SK-N-SH (cell line): ENCODE measurements around the gene TTC23L. TPM values are rescaled to one million over a fixed set of nuclear protein-coding genes. Genes with fewer than 3 reads are reported as not detected.

Source experiments
- CTCF ChIA-PET: fragments of 300-600, 350-600 bp; formaldehyde crosslinking; extraction: SDS; loops from one replicate; lab custom pipeline; 2021; lab: Yijun Ruan, JAX
- POLR2A ChIA-PET: fragments of 350-600 bp; sonication (Branson Sonifier 250); formaldehyde crosslinking; extraction: SDS; loops from one replicate; lab custom pipeline; 2020; ENCODE audit warnings: antibody characterized with exemption, inconsistent platforms; lab: Yijun Ruan, JAX
- DNase-seq: peaks from one replicate; pipeline ENCODE4 v3.0.0; 2012
- H2AFZ ChIP-seq: fragments of 200-600 bp; sonication (generic); 2 replicates; pipeline ENCODE4 v1.8.1; 2016; ENCODE audit warnings: antibody characterized with exemption, mild to moderate bottlenecking, low read depth
- H3F3A ChIP-seq: fragments of 200-600 bp; sonication (generic); replicated peaks from 2 replicates; pipeline ENCODE3; 2016; ENCODE audit warnings: antibody characterized with exemption, mild to moderate bottlenecking; ENCODE audit not compliant: insufficient read depth
- H3K27ac ChIP-seq, 2 experiments: fragments of 200-500 bp in 1 of 2; fragments of 200-600 bp in 1 of 2; sonication (Bioruptor generic) in 1 of 2; sonication (generic), shearing (Covaris generic) in 1 of 2; 2 replicates each; pipeline versions ENCODE4 v1.5.1 to v1.6.1; 2014 to 2016; ENCODE audit warnings: low read depth in 2 of 2, inconsistent platforms in 1 of 2, low read length in 1 of 2, mild to moderate bottlenecking in 1 of 2, mixed read lengths in 1 of 2
- H3K27me3 ChIP-seq: fragments of 200-600 bp; sonication (generic), shearing (Covaris generic); 2 replicates; pipeline ENCODE4 v1.6.1; 2016; ENCODE audit warnings: mixed run types; ENCODE audit not compliant: insufficient read depth
- H3K36me3 ChIP-seq, 2 experiments: fragments of 200-500 bp in 1 of 2; fragments of 200-600 bp in 1 of 2; sonication (Bioruptor generic) in 1 of 2; sonication (generic) in 1 of 2; replicated peaks in 1 of 2; 2 replicates each; pipeline versions ENCODE3 to v1.5.1; 2014 to 2016; ENCODE audit warnings: low read length in 1 of 2, mild to moderate bottlenecking in 1 of 2; ENCODE audit not compliant: insufficient read depth in 2 of 2, control insufficient read depth in 1 of 2
- H3K4me1 ChIP-seq, 2 experiments: fragments of 200-500 bp in 1 of 2; fragments of 200-600 bp in 1 of 2; sonication (Bioruptor generic) in 1 of 2; sonication (generic), shearing (Covaris generic) in 1 of 2; 2 replicates each; pipeline versions ENCODE4 v1.5.1 to v1.6.1; 2014 to 2016; ENCODE audit warnings: low read depth in 1 of 2, low read length in 1 of 2, mixed run types in 1 of 2; ENCODE audit not compliant: insufficient read depth in 2 of 2, control insufficient read depth in 1 of 2
- H3K4me2 ChIP-seq: fragments of 200-600 bp; sonication (generic), shearing (Covaris generic); 2 replicates; pipeline ENCODE4 v1.6.1; 2017; ENCODE audit warnings: mixed run types
- H3K4me3 ChIP-seq, 2 experiments: fragments of 200-500 bp in 1 of 2; fragments of 200-600 bp in 1 of 2; sonication (Bioruptor generic) in 1 of 2; sonication (generic), shearing (Covaris generic) in 1 of 2; 2 replicates each; pipeline versions ENCODE4 v1.5.1 to v1.8.1; 2014 to 2016; ENCODE audit warnings: low read depth in 2 of 2, inconsistent platforms in 1 of 2, low read length in 1 of 2, mild to moderate bottlenecking in 1 of 2, mixed read lengths in 1 of 2, moderate library complexity in 1 of 2
- H3K79me2 ChIP-seq: fragments of 200-600 bp; sonication (generic); 2 replicates; pipeline ENCODE4 v1.8.1; 2017; ENCODE audit warnings: mild to moderate bottlenecking; ENCODE audit not compliant: insufficient read depth
- H3K9ac ChIP-seq: fragments of 200-600 bp; sonication (generic); 2 replicates; pipeline ENCODE4 v1.6.1; 2017; ENCODE audit warnings: mixed run types
- H3K9me2 ChIP-seq: fragments of 200-600 bp; sonication (generic); 2 replicates; pipeline ENCODE4 v1.6.1; 2017; ENCODE audit warnings: mixed run types
- H3K9me3 ChIP-seq: fragments of 200-600 bp; sonication (generic); 2 replicates; pipeline ENCODE4 v1.6.1; 2017; ENCODE audit warnings: mixed run types, mild to moderate bottlenecking, moderate library complexity
- H4K20me1 ChIP-seq: fragments of 200-600 bp; sonication (generic); 2 replicates; pipeline ENCODE4 v1.6.1; 2017; ENCODE audit warnings: mild to moderate bottlenecking, mixed run types; ENCODE audit not compliant: insufficient read depth
- CHD2 ChIP-seq: fragments of 150-350 bp; IDR thresholded peaks from 2 replicates; pipeline ENCODE4 v1.6.1; 2018; ENCODE audit warnings: low read length; ENCODE audit not compliant: partially characterized antibody
- CTCF ChIP-seq: fragments of 200-600 bp; sonication (generic); IDR thresholded peaks from 2 replicates; pipeline ENCODE4 v1.6.1; 2017; ENCODE audit warnings: antibody characterized with exemption, mild to moderate bottlenecking, moderate library complexity
- EP300 ChIP-seq, 2 experiments: IDR thresholded peaks; 2 replicates each; pipeline versions ENCODE4 v1.4.0 to v1.6.1; 2012; ENCODE audit warnings: borderline replicate concordance in 1 of 2, low read depth in 1 of 2, low read length in 1 of 2
- FOXJ3 ChIP-seq: sonication (generic); formaldehyde crosslinking; IDR thresholded peaks from 2 replicates; pipeline ENCODE4 v1.5.1; 2020; ENCODE audit warnings: mild to moderate bottlenecking, missing genetic modification reagents
- FOXM1 ChIP-seq: IDR thresholded peaks from 2 replicates; pipeline ENCODE4 v1.4.0; 2012; ENCODE audit warnings: low read depth, mild to moderate bottlenecking
- GATA2 ChIP-seq: sonication (generic); formaldehyde crosslinking; IDR thresholded peaks from 2 replicates; pipeline ENCODE4 v1.5.0; 2020; ENCODE audit warnings: mild to moderate bottlenecking, missing genetic modification reagents
- NFIC ChIP-seq: IDR thresholded peaks from 2 replicates; pipeline ENCODE4 v1.4.0; 2012; ENCODE audit warnings: borderline replicate concordance
- NRF1 ChIP-seq: IDR thresholded peaks from 2 replicates; pipeline ENCODE4 v1.6.1; 2012; ENCODE audit warnings: low read depth, mild to moderate bottlenecking, low read length
- RCOR1 ChIP-seq: fragments of 150-350 bp; IDR thresholded peaks from 2 replicates; pipeline ENCODE4 v1.6.1; 2017; ENCODE audit warnings: antibody characterized with exemption, low read length
- REST ChIP-seq: IDR thresholded peaks from 2 replicates; pipeline ENCODE4 v1.6.1; 2012; ENCODE audit warnings: mild to moderate bottlenecking, low read depth, low read length, moderate library complexity
- SIN3A ChIP-seq: IDR thresholded peaks from 2 replicates; pipeline ENCODE4 v1.6.1; 2012; ENCODE audit warnings: low read depth, mild to moderate bottlenecking, low read length, moderate library complexity, borderline replicate concordance
- TCF12 ChIP-seq: IDR thresholded peaks from 2 replicates; pipeline ENCODE4 v1.4.0; 2012
- USF2 ChIP-seq: fragments of 150-350 bp; IDR thresholded peaks from 2 replicates; pipeline ENCODE4 v1.6.1; 2017; ENCODE audit warnings: antibody characterized with exemption, low read length, low read depth, borderline replicate concordance
- ZBTB33 ChIP-seq: IDR thresholded peaks from 2 replicates; pipeline ENCODE4 v1.4.0; 2012; ENCODE audit warnings: low read depth, borderline replicate concordance
- WGBS: methylation state at CpG from one replicate; pipeline ENCODE4 v1.1.6; 2017; ENCODE audit warnings: low lambda C conversion rate; 5-methylcytosine and 5-hydroxymethylcytosine counted together
- polyA plus RNA-seq, 3 experiments: library from polyadenylated mRNA; depleted of rRNA; stranded (reverse); fragments of >200 nt; gene quantifications; 2 replicates each; pipeline ENCODE4 v1.2.3, GENCODE V29; 2012

TTC23L gene
- polyA plus RNA-seq, 1 of the 3 experiments (the other 2 are of a cell fraction): 0.49 TPM

- Histone ChIP-seq H3K9me3 (no peaks in the 10 kb centered on the region), H2AFZ (no peak overlapping the region), H3K9ac (peak overlapping the region; percentile 23; the same call in 1 of the 2 replicates), H3K36me3 (peaks cover 37 to 40% of the 10 kb centered on the region in 2 experiments), H3K79me2 (peaks cover 69% of the 10 kb centered on the region), H3K4me3 (peak overlapping the region in 1 of 2 experiments; percentile 96; a peak in 1 of 4 replicates), H3K9me2 (no peaks in the 10 kb centered on the region), H3K27ac (no peak overlapping the region), H4K20me1 (no peaks in the 10 kb centered on the region), H3K4me1 (peaks cover 12 to 16% of the 10 kb centered on the region in 2 experiments), H3K27me3 (no peaks in the 10 kb centered on the region), H3K4me2 (peak overlapping the region; percentile 78; the same call in 1 of the 2 replicates), H3F3A (peaks cover 10% of the 10 kb centered on the region)
- ChIA-PET POLR2A (no interaction called here), CTCF (no interaction called here)
- DNase-seq: no peak
- WGBS: 71% methylated on average over 2 of the region's 2 CpGs
- no peak for TF ChIP-seq RCOR1
- no peak for TF ChIP-seq USF2
- TF ChIP-seq REST: no peak
- TF ChIP-seq TCF12: no peak
- no peak for TF ChIP-seq NRF1
- no peak for TF ChIP-seq CHD2
- no peak for TF ChIP-seq FOXJ3
- no peak for TF ChIP-seq GATA2 (CRISPR knock-in tag)
- TF ChIP-seq NFIC: no peak
- TF ChIP-seq EP300 (IDR thresholded peaks at IDR 0.05; ENCODE audit: borderline replicate concordance in 1 of 2, low read depth in 1 of 2, low read length in 1 of 2): no peak
- TF ChIP-seq ZBTB33: no peak
- TF ChIP-seq SIN3A: no peak
- no peak for TF ChIP-seq CTCF
- no peak for TF ChIP-seq FOXM1
Observed at GRCh38 chr5:34913072-34913471, 74.1 kb downstream of the TTC23L start.
